Esophagus muscularis mucosa (tissue), 4 donors: ENCODE measurements around the gene AKT2.

ENCODE experiments used
- CTCF ChIP-seq, 3 experiments: fragments of 200-600 bp in 2 of 3; fragments of 450-650 bp in 1 of 3; sonication (generic) in 2 of 3; IDR thresholded peaks; one replicate each; pipeline ENCODE4 v1.5.1; 2017 to 2019; ENCODE audit warnings: antibody characterized with exemption in 3 of 3, mild to moderate bottlenecking in 2 of 3, moderate library complexity in 1 of 3
- EP300 ChIP-seq: sonication (generic); formaldehyde crosslinking; IDR thresholded peaks from one replicate; pipeline ENCODE4 v1.6.1; 2017; ENCODE audit warnings: antibody characterized with exemption
- POLR2A ChIP-seq: fragments of 450-650 bp; IDR thresholded peaks from one replicate; pipeline ENCODE4 v1.6.1; 2017; ENCODE audit warnings: antibody characterized with exemption, moderate library complexity, mild to moderate bottlenecking, low read depth
- POLR2AphosphoS5 ChIP-seq, 2 donors: sonication (generic); formaldehyde crosslinking; IDR thresholded peaks; one replicate each; pipeline ENCODE4 v1.6.1; 2017; ENCODE audit warnings: antibody characterized with exemption in 2 of 2

DNA sequence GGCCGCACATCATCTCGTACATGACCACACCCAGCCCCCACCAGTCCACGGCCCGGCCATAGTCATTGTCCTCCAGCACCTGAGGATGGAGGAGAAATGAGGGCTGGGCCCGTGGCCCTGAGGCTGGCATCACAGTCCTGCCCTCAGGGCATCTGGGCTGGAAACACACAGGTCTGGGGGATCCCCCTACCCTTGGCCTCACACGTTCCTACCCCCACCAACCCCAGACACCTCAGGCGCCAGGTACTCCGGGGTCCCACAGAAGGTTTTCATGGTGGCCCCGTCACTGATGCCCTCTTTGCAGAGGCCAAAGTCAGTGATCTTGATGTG is 49.2 kb downstream of the AKT2 start:
- no peak for TF ChIP-seq CTCF (IDR thresholded peaks at IDR 0.05)
- no peak for TF ChIP-seq EP300
- TF ChIP-seq POLR2AphosphoS5 (IDR thresholded peaks at IDR 0.05), result no peak
- TF ChIP-seq POLR2A, result no peak
